Measurements from ENCODE around the gene HOXD8. TPM values are rescaled to one million over a fixed set of nuclear protein-coding genes. Genes with fewer than 3 reads are reported as not detected.

HOXD8 gene
- polyA plus RNA-seq, 1 of the 3 experiments (the other 2 are of a cell fraction) = 6.4 TPM

DNA sequence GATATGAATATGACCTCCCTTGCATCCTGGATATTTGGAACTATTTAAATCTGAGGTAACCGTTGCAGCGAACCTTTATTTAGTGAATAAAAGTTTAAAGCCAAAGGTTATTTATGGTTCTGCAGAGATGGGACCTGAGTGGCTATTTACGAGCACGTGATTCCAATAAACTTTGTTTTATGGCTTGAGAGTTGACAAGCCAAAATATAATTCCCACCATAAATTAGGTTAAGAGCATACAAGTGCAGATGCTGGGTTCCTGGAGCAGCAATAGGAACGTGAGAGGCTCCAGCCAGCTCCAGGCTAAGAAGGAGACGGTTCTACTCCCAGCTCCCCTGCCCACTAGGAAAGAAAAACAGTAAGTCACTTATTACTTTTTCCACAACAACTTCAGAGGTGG is 16.6 kb downstream of the HOXD8 start:
- H4K20me1 ChIP-seq (ENCODE audit: insufficient read depth) = no peaks in the 10 kb centered on the region
- no peaks in the 10 kb centered on the region for H3K36me3 ChIP-seq (replicated peaks in 1 of 2; ENCODE audit: control insufficient read depth in 1 of 2, insufficient read depth in 2 of 2, low read length in 1 of 2)
- H3K4me3 ChIP-seq (ENCODE audit: low read depth in 2 of 2, low read length in 1 of 2) = no peak overlapping the region
- no peaks in the 10 kb centered on the region for H3K9me2 ChIP-seq
- no peak overlapping the region for H3K4me2 ChIP-seq
- H3K79me2 ChIP-seq (ENCODE audit: insufficient read depth) = peaks cover 9% of the 10 kb centered on the region
- no peaks in the 10 kb centered on the region for H3K9me3 ChIP-seq
- peaks cover 0 to 9% of the 10 kb centered on the region in 2 experiments; a peak in 1 of 4 replicates for H3K4me1 ChIP-seq (ENCODE audit: control insufficient read depth in 1 of 2, insufficient read depth in 2 of 2, low read depth in 1 of 2, low read length in 1 of 2)
- no peak for DNase-seq
- CTCF ChIA-PET = interaction anchor here (1.2 to 11.3 kb wide), 6 partner anchors 22 to 506 kb away, joined by 3 to 154 read pairs (median 10); partner anchors contain the start of gene HOXD9
- TF ChIP-seq RCOR1 (IDR thresholded peaks at IDR 0.05; ENCODE audit: low read length) = no peak
- TF ChIP-seq GATA2 (CRISPR knock-in tag; IDR thresholded peaks at IDR 0.05) = no peak
- no peak for TF ChIP-seq CHD2 (IDR thresholded peaks at IDR 0.05; ENCODE audit: low read length, partially characterized antibody)
- no peak for TF ChIP-seq MEF2A (IDR thresholded peaks at IDR 0.05; ENCODE audit: borderline replicate concordance, low read depth)
- TF ChIP-seq NRF1 (IDR thresholded peaks at IDR 0.05; ENCODE audit: low read depth, low read length) = no peak
- no peak for TF ChIP-seq SMC3 (IDR thresholded peaks at IDR 0.05; ENCODE audit: low read depth, low read length)
- no peak for TF ChIP-seq TEAD4 (IDR thresholded peaks at IDR 0.05; ENCODE audit: borderline replicate concordance, insufficient read depth)
- TF ChIP-seq MXI1 (IDR thresholded peaks at IDR 0.05; ENCODE audit: low read depth, low read length) = no peak
- no peak for TF ChIP-seq REST (IDR thresholded peaks at IDR 0.05; ENCODE audit: low read depth, low read length)
- TF ChIP-seq YY1 (IDR thresholded peaks at IDR 0.05; ENCODE audit: low read depth) = no peak
- no peak for TF ChIP-seq FOSL2 (IDR thresholded peaks at IDR 0.05; ENCODE audit: borderline replicate concordance, low read depth)
- no peak for TF ChIP-seq SIN3A (IDR thresholded peaks at IDR 0.05; ENCODE audit: borderline replicate concordance, low read depth, low read length)
- no peak for TF ChIP-seq RXRA (IDR thresholded peaks at IDR 0.05; ENCODE audit: borderline replicate concordance, low read depth)
- TF ChIP-seq, protein P1, sequence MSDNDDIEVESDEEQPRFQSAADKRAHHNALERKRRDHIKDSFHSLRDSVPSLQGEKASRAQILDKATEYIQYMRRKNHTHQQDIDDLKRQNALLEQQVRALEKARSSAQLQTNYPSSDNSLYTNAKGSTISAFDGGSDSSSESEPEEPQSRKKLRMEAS (IDR thresholded peaks at IDR 0.05; ENCODE audit: low read depth) = no peak
- no peak for TF ChIP-seq RAD21 (IDR thresholded peaks at IDR 0.05; ENCODE audit: low read length)
- no peak for TF ChIP-seq USF2 (IDR thresholded peaks at IDR 0.05; ENCODE audit: borderline replicate concordance, low read depth, low read length)
- TF ChIP-seq EZH2phosphoT487 (IDR thresholded peaks at IDR 0.05; ENCODE audit: borderline replicate concordance, low read depth) = no peak
- TF ChIP-seq, protein P2, sequence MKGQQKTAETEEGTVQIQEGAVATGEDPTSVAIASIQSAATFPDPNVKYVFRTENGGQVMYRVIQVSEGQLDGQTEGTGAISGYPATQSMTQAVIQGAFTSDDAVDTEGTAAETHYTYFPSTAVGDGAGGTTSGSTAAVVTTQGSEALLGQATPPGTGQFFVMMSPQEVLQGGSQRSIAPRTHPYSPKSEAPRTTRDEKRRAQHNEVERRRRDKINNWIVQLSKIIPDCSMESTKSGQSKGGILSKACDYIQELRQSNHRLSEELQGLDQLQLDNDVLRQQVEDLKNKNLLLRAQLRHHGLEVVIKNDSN (IDR thresholded peaks at IDR 0.05; ENCODE audit: borderline replicate concordance, low read depth) = no peak
- no peak for TF ChIP-seq POLR2AphosphoS5 (IDR thresholded peaks at IDR 0.05; ENCODE audit: low read depth, low read length)
- no peak for TF ChIP-seq ELF1 (IDR thresholded peaks at IDR 0.05)
- H3K27ac ChIP-seq (ENCODE audit: low read depth in 2 of 2, low read length in 1 of 2) = no peak overlapping the region
- WGBS (ENCODE audit: low lambda C conversion rate) = 77% methylated on average over 6 of the region's 6 CpGs
- no peak overlapping the region for H2AFZ ChIP-seq (ENCODE audit: low read depth)
- H3F3A ChIP-seq (replicated peaks; ENCODE audit: insufficient read depth) = no peaks in the 10 kb centered on the region
- POLR2A ChIA-PET = no interaction called here
- H3K27me3 ChIP-seq (ENCODE audit: insufficient read depth) = no peaks in the 10 kb centered on the region
- H3K9ac ChIP-seq = no peak overlapping the region

Data from SK-N-SH (cell line).